ENCODE data around the gene PPP2R2D.
"Not testable (repeated sequence)": the region's sequence is repeated elsewhere in the genome, so short reads cannot be mapped to it uniquely, and the experiment has no call there.

The PPP2R2D gene

DNA sequence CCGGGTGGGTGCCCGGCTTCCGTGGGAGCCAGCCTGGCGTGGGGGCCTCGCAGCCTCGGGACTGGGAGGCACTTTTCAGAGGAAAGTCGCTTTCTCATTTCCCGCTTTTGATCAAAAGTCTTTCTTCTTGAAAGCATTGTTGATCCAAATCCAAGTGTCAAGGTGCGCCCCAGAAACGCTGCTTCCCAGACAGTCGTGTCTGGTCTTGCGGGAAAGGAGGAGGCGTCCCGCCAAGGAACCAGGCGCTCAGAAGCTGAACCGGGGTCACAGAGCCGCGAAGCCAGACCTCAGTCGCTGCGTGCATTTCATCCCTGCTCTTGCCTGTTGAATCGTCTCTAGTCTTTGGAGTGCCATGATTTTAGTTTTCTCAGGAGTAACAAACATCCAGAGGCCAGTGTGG lies 82.0 kb downstream of the PPP2R2D start:
- TF ChIP-seq, protein P1, sequence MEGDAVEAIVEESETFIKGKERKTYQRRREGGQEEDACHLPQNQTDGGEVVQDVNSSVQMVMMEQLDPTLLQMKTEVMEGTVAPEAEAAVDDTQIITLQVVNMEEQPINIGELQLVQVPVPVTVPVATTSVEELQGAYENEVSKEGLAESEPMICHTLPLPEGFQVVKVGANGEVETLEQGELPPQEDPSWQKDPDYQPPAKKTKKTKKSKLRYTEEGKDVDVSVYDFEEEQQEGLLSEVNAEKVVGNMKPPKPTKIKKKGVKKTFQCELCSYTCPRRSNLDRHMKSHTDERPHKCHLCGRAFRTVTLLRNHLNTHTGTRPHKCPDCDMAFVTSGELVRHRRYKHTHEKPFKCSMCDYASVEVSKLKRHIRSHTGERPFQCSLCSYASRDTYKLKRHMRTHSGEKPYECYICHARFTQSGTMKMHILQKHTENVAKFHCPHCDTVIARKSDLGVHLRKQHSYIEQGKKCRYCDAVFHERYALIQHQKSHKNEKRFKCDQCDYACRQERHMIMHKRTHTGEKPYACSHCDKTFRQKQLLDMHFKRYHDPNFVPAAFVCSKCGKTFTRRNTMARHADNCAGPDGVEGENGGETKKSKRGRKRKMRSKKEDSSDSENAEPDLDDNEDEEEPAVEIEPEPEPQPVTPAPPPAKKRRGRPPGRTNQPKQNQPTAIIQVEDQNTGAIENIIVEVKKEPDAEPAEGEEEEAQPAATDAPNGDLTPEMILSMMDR (conservative IDR thresholded peaks at IDR 0.05): no peak
- no peak for TF ChIP-seq ZFX (IDR thresholded peaks at IDR 0.05)
- peak overlapping the region; percentile 98 for H3K27ac ChIP-seq

DNA sequence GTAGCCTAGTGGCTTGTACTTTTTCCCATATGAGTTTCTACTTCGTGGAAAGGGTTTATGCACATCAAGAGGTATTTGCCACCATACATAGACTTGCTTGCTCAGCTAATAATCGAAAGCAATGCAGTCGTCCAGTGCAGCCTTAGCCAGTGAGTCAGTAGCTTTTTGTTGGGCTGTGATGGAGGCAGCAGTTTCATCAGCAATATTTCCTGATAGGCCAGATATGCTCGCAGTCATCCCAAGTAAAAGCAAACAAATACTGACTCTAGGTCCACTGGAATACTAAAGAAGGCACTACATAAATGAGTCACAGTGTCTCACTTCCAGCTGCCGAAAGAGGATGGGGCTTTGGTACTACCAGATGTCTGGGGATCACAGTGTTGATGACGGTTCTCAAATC lies 83.0 kb downstream of the PPP2R2D start:
- no peak overlapping the region for H3K27ac ChIP-seq
- TF ChIP-seq ZFX (IDR thresholded peaks at IDR 0.05): no peak
- TF ChIP-seq, protein P1 (conservative IDR thresholded peaks at IDR 0.05): no peak

DNA sequence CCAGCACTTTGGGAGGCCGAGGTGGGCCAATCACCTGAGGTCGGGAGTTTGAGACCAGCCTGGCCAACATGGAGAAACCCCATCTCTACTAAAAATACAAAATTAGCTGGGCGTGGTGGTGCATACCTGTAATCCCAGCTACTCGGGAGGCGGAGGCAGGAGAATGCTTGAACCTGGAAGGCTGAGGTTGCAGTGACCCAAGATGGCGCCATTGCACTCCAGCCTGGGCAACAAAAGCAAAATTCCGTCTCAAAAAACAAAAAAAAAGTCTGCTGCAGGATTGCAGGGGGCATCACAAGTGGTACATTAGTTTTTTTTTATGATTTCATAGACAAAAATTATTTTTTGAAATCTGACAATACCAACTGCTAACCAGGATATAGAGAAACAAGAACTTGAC lies 86.0 kb downstream of the PPP2R2D start:
- H3K27ac ChIP-seq: not testable (repeated sequence)

DNA sequence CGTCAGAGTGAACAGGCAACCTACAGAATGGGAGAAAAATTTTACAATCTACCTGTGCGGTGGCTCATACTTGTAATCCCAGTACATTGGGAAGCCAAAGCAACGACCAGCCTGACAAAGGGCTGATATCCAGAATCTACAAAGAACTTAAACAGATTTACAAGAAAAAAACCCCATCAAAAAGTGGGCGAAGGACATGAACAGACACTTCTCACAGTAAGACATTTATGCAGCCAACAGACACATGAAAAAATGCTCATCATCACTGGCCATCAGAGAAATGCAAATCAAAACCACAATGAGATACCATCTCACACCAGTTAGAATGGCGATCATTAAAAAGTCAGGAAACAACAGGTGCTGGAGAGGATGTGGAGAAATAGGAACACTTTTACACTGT lies 86.5 kb downstream of the PPP2R2D start:
- H3K27ac ChIP-seq: not testable (repeated sequence)

DNA sequence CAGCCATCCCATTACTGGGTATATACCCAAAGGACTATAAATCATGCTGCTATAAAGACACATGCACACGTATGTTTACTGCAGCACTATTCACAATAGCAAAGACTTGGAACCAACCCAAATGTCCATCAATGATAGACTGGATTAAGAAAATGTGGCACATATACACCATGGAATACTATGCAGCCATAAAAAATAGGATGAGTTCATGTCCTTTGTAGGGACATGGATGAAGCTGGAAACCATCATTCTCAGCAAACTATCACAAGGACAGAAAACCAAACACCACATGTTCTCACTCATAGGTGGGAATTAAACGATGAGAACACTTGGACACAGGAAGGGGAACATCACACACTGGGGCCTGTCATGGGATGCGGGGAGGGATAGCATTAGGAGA lies 87.0 kb downstream of the PPP2R2D start:
- not testable (repeated sequence) for H3K27ac ChIP-seq

DNA sequence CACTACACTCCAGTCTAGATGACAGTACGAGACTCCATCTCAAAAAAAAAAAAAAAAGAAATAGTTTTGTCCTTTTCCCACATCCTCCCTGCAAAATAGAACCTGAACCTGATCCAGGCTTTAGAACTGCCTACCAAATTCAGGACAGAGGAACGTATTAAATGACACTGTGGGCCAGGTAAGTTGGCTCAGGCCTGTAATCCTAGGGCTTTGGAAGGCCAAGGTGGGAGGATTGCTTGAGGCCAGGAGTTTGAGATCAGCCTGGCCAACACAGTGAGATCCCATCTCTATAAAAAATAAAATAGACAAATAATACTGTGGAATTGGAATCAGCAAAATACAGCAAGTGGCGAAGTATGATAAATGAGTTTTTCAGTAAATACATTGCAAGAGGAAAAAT lies 90.9 kb downstream of the PPP2R2D start:
- H3K27ac ChIP-seq: no peak overlapping the region
- no peak for TF ChIP-seq ZFX (IDR thresholded peaks at IDR 0.05)
- TF ChIP-seq, protein P1 (conservative IDR thresholded peaks at IDR 0.05): no peak

DNA sequence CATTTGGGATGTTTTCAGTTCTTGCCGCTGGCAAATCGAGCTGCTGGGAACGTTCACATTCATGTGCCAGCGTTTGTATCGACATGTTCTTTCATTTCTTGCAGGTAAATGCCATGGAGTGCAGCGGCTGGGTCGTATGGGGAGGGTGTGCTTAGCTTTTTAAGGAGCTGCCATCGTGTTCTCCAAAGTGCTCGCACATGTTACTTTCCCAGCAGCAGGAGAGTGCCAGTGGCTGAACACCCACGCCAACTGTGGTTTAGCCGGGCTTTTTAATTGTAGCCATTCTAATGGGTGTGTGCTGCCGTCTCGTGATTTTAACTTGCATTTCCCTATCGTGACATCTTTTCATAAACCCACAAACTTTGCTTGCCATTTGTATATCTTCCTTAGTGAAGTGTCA lies 92.5 kb downstream of the PPP2R2D start:
- no peak overlapping the region for H3K27ac ChIP-seq
- TF ChIP-seq, protein P1 (conservative IDR thresholded peaks at IDR 0.05): no peak
- no peak for TF ChIP-seq ZFX (IDR thresholded peaks at IDR 0.05)

DNA sequence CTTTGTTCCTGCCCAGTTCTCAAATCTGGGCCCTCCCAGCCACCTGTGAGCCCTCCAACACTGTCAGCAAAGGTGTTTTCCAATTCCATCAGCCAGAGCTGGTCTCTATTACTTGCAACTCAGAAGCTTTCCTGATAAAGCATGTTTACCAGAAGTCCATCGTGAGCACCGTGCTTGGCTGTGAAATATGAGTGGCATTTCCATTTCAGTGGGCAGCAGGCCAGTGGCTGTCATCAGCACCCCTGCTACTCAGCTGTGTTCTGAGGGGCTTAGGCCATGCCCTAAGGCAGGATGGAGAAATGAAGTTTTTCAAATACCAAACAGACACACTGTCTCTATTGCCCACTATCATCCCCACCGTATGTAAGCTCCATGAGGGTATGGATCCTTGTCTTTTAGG lies 93.6 kb downstream of the PPP2R2D start:
- peak overlapping the region; percentile 3; the same call in 1 of the 2 replicates for H3K27ac ChIP-seq
- TF ChIP-seq, protein P1 (conservative IDR thresholded peaks at IDR 0.05): no peak

DNA sequence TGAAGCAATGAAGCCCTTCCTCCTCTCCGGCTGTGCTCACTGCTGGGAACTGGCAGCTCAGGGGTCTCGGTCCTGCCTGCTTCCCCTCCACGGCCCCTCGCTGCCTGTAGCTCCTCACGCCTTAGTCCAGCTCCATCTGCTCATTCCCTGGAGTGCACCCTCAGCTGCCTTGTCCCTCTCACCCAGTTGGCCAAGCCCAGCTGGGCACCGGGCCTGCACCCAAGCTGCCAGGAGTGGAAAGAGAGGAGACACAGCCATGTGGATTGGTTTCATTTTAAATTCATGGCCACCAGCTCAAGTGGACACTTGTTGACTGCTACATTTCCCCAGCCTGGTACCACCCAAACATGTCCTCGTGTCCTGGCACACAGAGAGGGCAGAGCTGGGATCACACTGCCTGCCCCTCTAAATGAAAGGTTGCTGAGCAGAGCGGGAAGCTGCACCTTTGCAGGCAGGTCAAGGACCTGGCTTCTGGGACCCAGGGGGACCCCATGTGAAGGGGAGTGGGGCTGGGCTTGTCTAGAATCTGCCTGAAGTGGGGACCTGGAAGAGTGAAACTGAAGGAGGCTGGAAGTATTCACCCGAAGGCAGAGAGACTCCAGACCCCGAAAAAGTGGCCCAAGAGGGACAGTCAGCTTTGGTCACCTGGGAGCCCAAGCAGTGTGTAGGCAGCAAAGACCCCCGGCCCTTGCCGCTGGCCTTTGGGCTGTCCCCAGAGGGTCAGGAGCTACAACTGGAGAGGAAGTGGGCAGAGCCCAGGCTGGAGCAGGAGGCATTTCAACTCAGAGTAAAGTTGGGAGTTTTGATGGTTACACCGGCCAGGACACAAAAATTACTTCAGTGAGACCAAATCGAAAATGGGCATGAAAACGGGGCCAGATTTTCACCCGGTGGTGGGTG lies 95.9 kb downstream of the PPP2R2D start:
- peak overlapping the region; percentile 82 for H3K27ac ChIP-seq
- TF ChIP-seq ZFX (IDR thresholded peaks at IDR 0.05): no peak
- TF ChIP-seq, protein P1 (conservative IDR thresholded peaks at IDR 0.05): no peak

Measured in C4-2B (cell line).